Hematopoietic multipotent progenitor cell (in vitro differentiated cells): Measurements from ENCODE around the gene SLC44A5. TPM values are rescaled to one million over a fixed set of nuclear protein-coding genes. Genes with fewer than 3 reads are reported as not detected.
"Not testable (repeated sequence)": the region's sequence is repeated elsewhere in the genome, so short reads cannot be mapped to it uniquely, and the experiment has no call there.

Experiments used
- DNase-seq, 3 donors: peaks; one replicate each; pipeline ENCODE4 v3.0.0-alpha.2; 2011 to 2015; ENCODE audit warnings: low read depth in 2 of 3, low spot score in 2 of 3
- total RNA-seq: library from RNA; depleted of rRNA; stranded (reverse); fragments of >200 nt; gene quantifications from one replicate; pipeline ENCODE4 v1.2.3, GENCODE V29; 2012

The SLC44A5 gene
- total RNA-seq, 1 donor: 3.5 TPM

DNA sequence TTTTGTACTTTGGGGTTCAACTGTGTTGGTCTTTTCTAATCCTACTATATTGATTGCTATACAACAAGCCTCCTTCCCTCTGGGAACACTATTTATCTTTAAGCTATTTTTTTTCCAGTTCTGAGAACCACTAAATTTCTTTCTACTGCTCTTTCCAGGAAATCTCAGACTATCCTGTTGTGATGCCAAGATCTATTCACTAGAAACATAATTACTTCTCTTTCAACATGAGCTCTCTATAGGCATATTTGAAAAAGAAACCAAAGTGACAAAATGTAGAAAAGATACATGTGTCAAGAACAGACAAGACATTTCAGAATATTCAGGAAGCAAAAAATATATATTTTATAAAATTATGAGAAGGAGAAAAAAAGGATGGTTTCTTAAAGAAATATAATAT is 82.9 kb downstream of the SLC44A5 start:
- no peak for DNase-seq

GRCh38 chr1:75522389-75522788 is 88.5 kb downstream of the SLC44A5 start:
- no peak for DNase-seq

DNA sequence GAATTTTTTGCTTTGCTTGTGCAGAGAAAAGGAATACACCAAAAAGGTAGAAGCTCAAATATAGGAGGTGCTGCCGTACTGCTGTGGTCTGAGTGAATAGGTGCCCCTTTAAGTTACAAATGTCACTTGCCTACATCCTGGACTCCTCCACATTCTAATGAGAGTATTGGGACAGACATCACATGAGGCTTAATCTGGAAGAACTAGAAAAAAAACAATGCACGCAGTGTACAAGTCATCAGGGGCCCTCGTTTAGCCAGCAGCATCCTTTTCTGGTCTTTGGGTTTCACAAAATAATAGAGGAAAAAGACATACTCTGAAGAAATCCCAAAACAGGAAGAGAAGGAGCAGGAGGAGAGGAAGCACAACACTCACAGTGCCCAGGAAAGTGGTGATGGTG is 89.3 kb downstream of the SLC44A5 start:
- no peak for DNase-seq

GRCh38 chr1:75520862-75521475 is 89.9 kb downstream of the SLC44A5 start:
- DNase-seq: no peak

DNA sequence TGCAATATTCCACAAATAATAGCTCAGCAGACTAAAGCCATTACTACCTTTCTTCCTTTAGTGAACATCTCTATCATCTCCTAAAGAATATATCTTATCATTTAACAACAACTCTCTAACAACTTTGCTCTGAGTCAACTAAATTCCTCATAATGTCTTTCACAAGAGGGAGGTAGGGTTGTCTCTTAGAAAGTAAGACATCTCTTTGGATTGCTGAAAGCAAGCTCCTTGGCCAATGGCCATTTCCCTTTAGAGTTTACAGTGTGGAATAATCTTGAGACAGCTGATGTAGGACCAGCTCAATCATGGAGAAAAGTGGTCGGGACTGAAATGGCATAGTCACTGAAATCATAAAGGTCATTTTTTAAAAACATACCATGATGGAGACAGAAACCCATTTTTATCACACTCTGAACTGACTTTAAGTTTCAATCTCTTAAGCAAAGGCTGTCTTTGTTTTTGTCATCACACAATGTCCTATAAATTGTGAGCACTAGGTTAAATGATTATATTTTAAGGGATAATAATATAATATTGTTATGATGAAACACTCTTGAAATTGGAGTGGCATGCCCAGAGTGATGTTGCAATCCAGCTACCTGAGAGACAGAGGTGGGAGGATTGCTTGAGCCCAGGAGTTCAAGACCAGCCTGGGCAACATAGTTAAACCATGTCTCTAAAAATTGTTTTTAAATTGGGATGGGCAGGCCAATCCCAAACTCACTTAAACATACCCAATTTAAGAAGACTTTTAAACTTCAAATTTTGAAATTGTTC is 91.1 kb downstream of the SLC44A5 start:
- DNase-seq: no peak

DNA sequence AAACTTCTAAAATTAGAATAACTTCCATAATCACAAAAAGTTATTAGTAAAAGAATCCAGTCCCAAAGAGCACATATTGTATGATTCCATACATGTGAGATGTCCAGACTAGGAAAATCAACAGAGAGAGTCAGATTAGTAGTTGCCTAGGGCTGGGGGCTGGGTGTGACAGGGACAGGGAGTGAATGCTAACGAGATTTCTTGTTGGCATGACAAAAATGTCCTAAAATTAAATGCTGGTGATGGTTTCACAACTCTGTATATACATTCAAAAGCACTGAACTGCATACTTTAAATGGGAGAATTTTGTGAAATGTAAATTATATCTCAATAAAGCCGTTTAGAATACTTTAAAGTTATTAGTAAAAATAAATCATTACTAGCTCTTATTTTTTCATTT is 92.2 kb downstream of the SLC44A5 start:
- no peak for DNase-seq

GRCh38 chr1:75514270-75514669 is 96.6 kb downstream of the SLC44A5 start:
- no peak for DNase-seq

DNA sequence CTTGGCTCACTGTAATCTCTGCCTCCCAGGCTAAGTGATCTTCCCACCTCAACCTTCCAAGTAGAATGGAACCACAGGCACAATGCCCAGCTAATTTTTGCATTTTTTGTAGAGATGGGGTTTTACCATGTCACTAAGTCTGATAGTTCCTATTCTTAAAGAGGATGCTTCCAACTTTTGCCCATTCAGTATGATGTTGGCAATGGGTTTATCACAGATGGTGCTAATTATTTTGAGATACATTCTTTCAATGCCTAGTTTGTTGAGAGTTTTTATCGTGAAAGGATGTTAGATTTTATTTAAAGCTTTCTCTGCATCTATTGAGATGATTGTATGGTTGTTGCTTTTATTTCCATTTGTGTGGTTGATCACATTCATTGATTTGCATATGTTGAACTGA is 103.9 kb downstream of the SLC44A5 start:
- no peak for DNase-seq

DNA sequence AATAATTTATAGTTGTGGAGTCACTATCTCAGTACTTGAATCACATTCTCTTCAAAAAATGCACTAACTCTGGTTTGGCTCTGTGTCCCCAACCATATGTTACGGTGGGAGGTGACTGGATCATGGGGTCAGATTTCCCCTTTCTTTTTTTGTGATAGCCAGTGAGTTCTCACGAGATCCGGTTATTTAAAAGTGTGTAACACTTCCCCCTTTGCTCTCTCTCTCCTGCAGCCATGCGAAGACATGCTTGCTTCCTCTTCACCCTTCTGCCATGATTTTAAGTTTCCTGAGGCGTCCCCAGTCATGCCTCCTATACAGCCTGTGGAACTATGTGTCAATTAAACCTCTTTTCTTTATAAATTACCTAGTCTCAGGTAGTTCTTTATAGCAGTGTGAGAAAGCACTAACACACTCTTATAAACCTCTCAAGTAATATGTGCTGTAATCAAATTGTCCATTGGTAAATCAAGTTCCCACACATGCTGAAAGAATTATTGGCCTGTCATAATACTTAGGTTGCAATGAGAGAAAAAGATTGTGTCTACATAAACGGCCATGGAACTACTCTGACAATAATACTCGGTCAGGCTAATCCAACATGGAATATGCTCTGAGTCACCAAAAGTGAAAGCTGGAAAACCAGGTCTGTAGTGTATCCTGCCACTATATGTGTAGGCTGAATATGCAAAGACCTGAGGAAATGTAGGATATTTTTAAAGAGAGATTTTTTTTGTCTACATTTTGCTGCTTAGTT is 107.5 kb downstream of the SLC44A5 start:
- no peak for DNase-seq

- DNase-seq: no peak
Observed at GRCh38 chr1:75502776-75503175, 108.1 kb downstream of the SLC44A5 start.

- no peak for DNase-seq
Observed at GRCh38 chr1:75501577-75502295, 109.2 kb downstream of the SLC44A5 start.

DNA sequence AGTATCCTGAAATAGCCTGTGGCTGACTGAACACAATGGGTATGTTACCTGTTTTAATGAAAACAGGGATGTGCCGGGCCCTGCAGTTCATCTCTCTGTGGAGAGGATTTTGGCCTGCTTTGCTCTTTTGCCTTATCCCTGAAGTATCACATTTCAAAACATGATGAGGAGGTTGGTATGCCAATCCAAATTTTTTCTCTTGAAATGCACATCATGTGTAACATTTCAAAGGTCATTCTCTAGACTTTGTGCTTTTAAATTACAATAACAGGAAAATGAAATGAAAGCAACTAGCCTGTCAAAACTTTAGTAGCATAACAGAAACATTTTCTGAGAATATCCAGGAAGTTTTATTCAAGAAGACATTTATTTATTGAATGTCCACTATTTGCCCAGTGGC is 118.9 kb downstream of the SLC44A5 start:
- no peak for DNase-seq

DNA sequence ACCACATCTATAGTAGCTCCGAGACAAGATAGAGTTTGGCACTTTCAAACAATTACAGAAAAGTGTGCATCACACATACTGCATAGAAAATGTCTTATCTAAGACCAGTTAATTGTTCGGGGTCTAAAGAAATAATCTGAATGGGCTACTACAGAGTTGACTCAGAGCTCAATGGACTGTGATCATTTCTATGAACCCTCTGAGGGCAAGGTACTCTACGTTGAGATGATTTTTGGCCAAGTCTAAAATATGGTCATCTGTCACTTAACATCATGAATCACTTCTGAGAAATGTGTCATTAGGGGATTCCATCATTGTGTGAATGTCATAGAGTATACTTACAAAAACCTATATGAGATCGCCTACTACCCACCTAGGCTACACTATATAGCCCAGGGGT is 123.5 kb downstream of the SLC44A5 start:
- DNase-seq: no peak

DNA sequence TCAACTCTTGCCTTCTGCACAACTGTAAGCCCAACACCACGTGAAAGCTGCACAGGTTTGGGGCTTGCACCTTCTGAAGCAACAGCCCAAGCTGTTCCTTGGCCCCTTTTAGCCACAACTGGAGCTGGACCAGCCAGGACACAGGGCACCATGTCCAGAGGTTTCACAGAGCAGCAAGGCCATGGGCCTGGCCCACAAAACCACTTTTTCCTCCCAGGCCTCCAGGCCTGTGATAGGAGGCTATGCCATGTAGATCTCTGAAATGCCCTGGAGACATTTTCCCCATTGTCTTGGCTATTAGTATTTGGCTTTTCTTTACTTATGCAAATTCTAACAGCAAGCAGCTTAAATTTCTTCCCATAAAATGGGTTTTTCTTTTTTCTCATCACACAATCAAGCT is 126.1 kb downstream of the SLC44A5 start:
- DNase-seq: no peak

GRCh38 chr1:75482951-75483350 is 128.0 kb downstream of the SLC44A5 start:
- DNase-seq: no peak

DNA sequence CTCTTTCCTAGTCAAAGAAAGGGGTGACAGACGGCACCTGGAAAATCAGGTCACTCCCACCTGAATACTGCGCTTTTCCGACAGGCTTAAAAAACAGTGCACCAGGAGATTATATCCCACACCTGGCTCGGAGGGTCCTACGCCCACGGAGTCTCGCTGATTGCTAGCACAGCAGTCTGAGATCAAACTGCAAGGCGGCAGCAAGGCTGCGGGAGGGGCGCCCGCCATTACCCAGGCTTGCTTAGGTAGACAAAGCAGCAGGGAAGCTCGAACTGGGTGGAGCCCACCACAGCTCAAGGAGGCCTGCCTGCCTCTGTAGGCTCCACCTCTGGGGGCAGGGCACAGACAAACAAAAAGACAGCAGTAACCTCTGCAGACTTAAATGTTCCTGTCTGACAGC is 134.4 kb downstream of the SLC44A5 start:
- DNase-seq: not testable (repeated sequence)

DNA sequence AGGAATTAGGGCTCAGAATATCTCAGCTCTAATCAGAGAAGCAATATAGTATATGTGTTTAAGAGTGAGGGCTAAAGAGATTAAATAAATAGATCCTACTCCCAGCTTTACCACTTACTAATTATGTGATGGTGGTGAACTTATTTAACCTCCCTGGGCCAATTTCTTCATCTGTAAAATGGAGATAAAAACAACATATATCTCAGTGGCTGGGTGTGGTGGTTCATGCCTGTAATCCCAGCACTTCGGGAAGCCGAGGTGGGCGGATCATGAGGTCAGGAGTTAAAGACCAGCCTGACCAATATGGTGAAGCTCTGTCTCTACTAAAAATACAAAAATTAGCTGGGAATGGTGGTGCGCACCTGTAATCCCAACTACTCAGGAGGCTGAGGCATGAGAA is 135.2 kb downstream of the SLC44A5 start:
- no peak for DNase-seq

- DNase-seq: no peak
Observed at GRCh38 chr1:75472971-75473603, 137.8 kb downstream of the SLC44A5 start.

DNA sequence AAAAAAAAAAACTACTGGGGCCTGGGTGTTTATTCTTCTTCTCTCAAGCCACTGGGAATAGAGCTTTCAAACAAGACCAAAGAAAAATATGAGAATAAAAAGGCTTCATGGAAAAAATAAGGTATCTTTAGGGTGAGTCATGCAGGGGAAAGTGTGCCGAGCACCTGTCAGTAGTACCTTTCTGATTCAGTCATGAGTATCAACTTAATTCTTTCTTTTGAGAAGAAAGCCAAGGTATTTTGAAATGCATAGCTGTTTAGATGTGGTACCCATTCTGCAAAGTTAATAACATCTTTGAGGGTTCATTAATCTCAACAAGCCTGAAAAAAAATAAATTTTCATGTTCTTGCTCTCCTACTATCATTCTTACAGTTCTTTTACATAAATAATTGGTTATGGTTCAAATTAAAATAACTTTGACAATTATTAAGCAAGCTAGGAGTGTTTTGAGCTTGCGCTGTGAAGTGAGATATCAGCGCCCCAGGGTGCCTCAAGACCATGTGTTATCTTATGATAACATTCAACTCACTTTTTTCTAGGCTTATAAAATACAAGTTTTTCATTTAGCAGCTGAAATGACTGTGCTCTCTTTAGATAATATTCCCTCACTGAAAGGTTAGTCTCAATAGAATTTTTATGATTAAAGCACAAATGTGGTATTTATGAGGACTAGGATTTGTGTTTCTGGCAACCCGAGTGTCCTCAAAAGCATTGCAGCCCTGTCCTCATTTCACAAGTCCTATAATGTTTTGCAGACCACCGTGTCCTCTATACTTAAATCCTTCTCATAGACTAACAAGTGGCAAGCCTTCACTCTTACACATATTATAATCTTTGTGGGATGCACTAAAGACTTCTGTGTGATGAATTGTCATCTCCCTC is 138.6 kb downstream of the SLC44A5 start:
- no peak for DNase-seq

DNA sequence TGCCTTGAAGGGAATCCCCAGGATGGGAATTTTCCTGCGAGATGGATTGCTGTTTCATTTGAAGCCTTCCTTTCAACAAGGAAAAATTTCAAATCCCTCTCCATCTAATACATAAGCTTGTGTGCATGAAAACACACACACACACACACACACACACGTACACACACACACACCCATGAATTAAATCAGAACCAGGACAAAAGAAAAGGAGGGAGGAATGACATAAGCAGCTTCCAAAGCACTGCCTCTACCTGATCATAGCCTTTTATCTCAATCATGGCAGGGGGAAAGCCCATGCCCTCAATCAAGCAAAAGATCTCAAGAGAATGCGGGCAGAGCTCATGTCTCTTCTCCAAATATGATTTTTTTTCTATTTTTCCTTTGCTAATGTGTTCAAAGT is 139.7 kb downstream of the SLC44A5 start:
- DNase-seq: no peak
